Mesenchymal stem cell (in vitro differentiated cells and primary cell): ENCODE results near the gene RCBTB1.

ENCODE experiments used
- DNase-seq: peaks from one replicate; pipeline ENCODE4 v3.0.0-alpha.2; 2013
- H2AFZ ChIP-seq: one replicate; pipeline ENCODE4 v1.6.1; 2013; ENCODE audit warnings: low read depth, mild to moderate bottlenecking, control low read depth, inconsistent platforms, low read length, moderate library complexity
- H2AK5ac ChIP-seq: 2 replicates; pipeline ENCODE4 v1.6.1; 2013; ENCODE audit warnings: low read length, moderate library complexity, mild to moderate bottlenecking, inconsistent platforms; ENCODE audit not compliant: severe bottlenecking
- H2BK120ac ChIP-seq: one replicate; pipeline ENCODE4 v1.6.1; 2013; ENCODE audit warnings: low read depth, mild to moderate bottlenecking, inconsistent platforms, low read length, moderate library complexity
- H2BK12ac ChIP-seq, 2 experiments: one replicate each; pipeline ENCODE4 v1.6.1; 2013; ENCODE audit warnings: inconsistent platforms in 2 of 2, low read length in 2 of 2, mild to moderate bottlenecking in 2 of 2, moderate library complexity in 2 of 2, control low read depth in 1 of 2
- H2BK15ac ChIP-seq: one replicate; pipeline ENCODE4 v1.6.1; 2013; ENCODE audit warnings: mild to moderate bottlenecking, low read depth, inconsistent platforms; ENCODE audit not compliant: poor library complexity, severe bottlenecking
- H2BK5ac ChIP-seq: 2 replicates; pipeline ENCODE4 v1.6.1; 2013; ENCODE audit warnings: low read depth, mild to moderate bottlenecking, low read length, control low read depth, inconsistent platforms; ENCODE audit not compliant: poor library complexity, severe bottlenecking
- H3K14ac ChIP-seq, 2 experiments: one replicate each; pipeline ENCODE4 v1.6.1; 2013; ENCODE audit warnings: inconsistent platforms in 2 of 2, low read length in 2 of 2, control low read depth in 1 of 2, mild to moderate bottlenecking in 1 of 2, moderate library complexity in 1 of 2
- H3K18ac ChIP-seq, 2 experiments: one replicate each; pipeline ENCODE4 v1.6.1; 2013; ENCODE audit warnings: inconsistent platforms in 2 of 2, low read length in 2 of 2, control low read depth in 1 of 2, low read depth in 1 of 2, mild to moderate bottlenecking in 1 of 2
- H3K23ac ChIP-seq, 2 experiments: one replicate each; pipeline ENCODE4 v1.6.1; 2013; ENCODE audit warnings: inconsistent platforms in 2 of 2, low read length in 2 of 2, mild to moderate bottlenecking in 2 of 2, moderate library complexity in 2 of 2, control low read depth in 1 of 2
- H3K27ac ChIP-seq: 2 replicates; pipeline ENCODE4 v1.5.1; 2013; ENCODE audit warnings: mild to moderate bottlenecking, moderate library complexity, low read length, control low read depth, inconsistent platforms; ENCODE audit not compliant: poor library complexity, severe bottlenecking
- H3K27me3 ChIP-seq, 2 experiments: 2 replicates each; pipeline versions ENCODE4 v1.6.1 to v1.7.0; 2013; ENCODE audit warnings: low read length in 2 of 2, mild to moderate bottlenecking in 2 of 2, moderate library complexity in 2 of 2, control low read depth in 1 of 2, inconsistent platforms in 1 of 2; ENCODE audit not compliant: control insufficient read depth in 1 of 2, insufficient read depth in 1 of 2
- H3K36me3 ChIP-seq, 2 experiments: 2 replicates each; pipeline versions ENCODE4 v1.6.1 to v1.7.0; 2013; ENCODE audit warnings: low read length in 2 of 2, control low read depth in 1 of 2, inconsistent platforms in 1 of 2, low read depth in 1 of 2, mild to moderate bottlenecking in 1 of 2; ENCODE audit not compliant: insufficient read depth in 2 of 2, control insufficient read depth in 1 of 2
- H3K4ac ChIP-seq, 2 experiments: one replicate each; pipeline ENCODE4 v1.6.1; 2013; ENCODE audit warnings: inconsistent platforms in 2 of 2, low read length in 2 of 2, mild to moderate bottlenecking in 2 of 2, moderate library complexity in 2 of 2, control low read depth in 1 of 2, low read depth in 1 of 2
- H3K4me1 ChIP-seq: 2 replicates; pipeline ENCODE4 v1.6.1; 2013; ENCODE audit warnings: low read depth, low read length, control low read depth; ENCODE audit not compliant: control insufficient read depth, insufficient read depth
- H3K4me2 ChIP-seq: 2 replicates; pipeline ENCODE4 v1.6.1; 2013; ENCODE audit warnings: low read length, mild to moderate bottlenecking, inconsistent platforms; ENCODE audit not compliant: poor library complexity, severe bottlenecking
- H3K4me3 ChIP-seq, 2 experiments: 2 replicates each; pipeline versions ENCODE4 v1.5.1 to v1.7.0; 2013; ENCODE audit warnings: low read length in 2 of 2, mild to moderate bottlenecking in 2 of 2, control low read depth in 1 of 2, low read depth in 1 of 2; ENCODE audit not compliant: insufficient read depth in 1 of 2
- H3K79me1 ChIP-seq: replicated peaks from 2 replicates; pipeline ENCODE4 v1.6.1; 2013; ENCODE audit warnings: mild to moderate bottlenecking, control low read depth, low read length, inconsistent platforms; ENCODE audit not compliant: poor library complexity, severe bottlenecking
- H3K9ac ChIP-seq: 2 replicates; pipeline ENCODE4 v1.7.0; 2013; ENCODE audit warnings: mild to moderate bottlenecking, low read length, moderate library complexity
- H3K9me3 ChIP-seq: 2 replicates; pipeline ENCODE4 v1.7.0; 2013; ENCODE audit warnings: mild to moderate bottlenecking, low read length; ENCODE audit not compliant: control insufficient read depth
- H4K8ac ChIP-seq: one replicate; pipeline ENCODE4 v1.6.1; 2013; ENCODE audit warnings: inconsistent platforms, mild to moderate bottlenecking, low read length, moderate library complexity
- H4K91ac ChIP-seq: one replicate; pipeline ENCODE4 v1.6.1; 2013; ENCODE audit warnings: mild to moderate bottlenecking, low read length, inconsistent platforms
- WGBS: methylation state at CpG from one replicate; pipeline ENCODE4 v1.1.7; 2013; ENCODE audit warnings: mixed read lengths; 5-methylcytosine and 5-hydroxymethylcytosine counted together

Gene RCBTB1

GRCh38 chr13:49503951-49504350, 81.4 kb downstream of the RCBTB1 start:
- no peaks in the 10 kb centered on the region for H3K27me3 ChIP-seq
- peaks cover 6 to 10% of the 10 kb centered on the region in 2 experiments for H3K36me3 ChIP-seq
- no peak overlapping the region for H3K4me3 ChIP-seq
- WGBS: 98% methylated on average over 3 of the region's 3 CpGs
- no peak overlapping the region for H2BK12ac ChIP-seq
- peaks cover 13% of the 10 kb centered on the region for H3K79me1 ChIP-seq
- H3K4me2 ChIP-seq: no peak overlapping the region
- no peak overlapping the region for H2BK15ac ChIP-seq
- no peak overlapping the region for H3K4ac ChIP-seq
- no peak overlapping the region for H2BK120ac ChIP-seq
- H3K14ac ChIP-seq: no peak overlapping the region
- H4K91ac ChIP-seq: no peak overlapping the region
- no peak overlapping the region for H3K23ac ChIP-seq
- H3K9me3 ChIP-seq: no peaks in the 10 kb centered on the region
- H3K27ac ChIP-seq: no peak overlapping the region
- peak overlapping the region in 1 of 2 experiments; percentile 24 for H3K18ac ChIP-seq
- no peak for DNase-seq
- no peak overlapping the region for H3K9ac ChIP-seq
- H3K4me1 ChIP-seq: no peaks in the 10 kb centered on the region
- H2AK5ac ChIP-seq: no peak overlapping the region
- no peak overlapping the region for H2BK5ac ChIP-seq
- no peak overlapping the region for H4K8ac ChIP-seq
- H2AFZ ChIP-seq: no peak overlapping the region

DNA sequence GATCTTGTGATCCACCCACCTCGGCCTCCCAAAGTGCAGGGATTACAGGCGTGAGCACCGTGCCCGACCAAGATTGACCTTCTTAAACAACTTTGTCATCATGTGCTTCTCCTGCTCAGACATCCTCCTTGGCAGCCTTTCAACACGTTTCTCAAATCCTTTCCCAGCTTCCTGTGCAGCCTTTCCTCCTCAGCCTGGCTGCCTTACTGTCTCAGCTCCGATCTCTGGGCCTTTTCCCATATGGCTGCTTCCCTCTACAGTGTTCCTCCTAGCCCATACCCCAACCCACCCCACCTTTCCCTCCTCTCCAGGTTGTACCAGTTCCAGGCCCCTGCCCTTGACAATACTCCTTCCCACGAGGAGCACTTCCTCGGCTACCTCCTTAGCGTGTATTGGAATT, 82.4 kb downstream of the RCBTB1 start:
- Histone ChIP-seq H3K79me1 (peaks cover 13% of the 10 kb centered on the region), H4K8ac (peak overlapping the region; percentile 31), H3K27me3 (no peaks in the 10 kb centered on the region), H3K14ac (peak overlapping the region in 1 of 2 experiments; percentile 60), H2BK12ac (peak overlapping the region in 1 of 2 experiments; percentile 6), H2AK5ac (no peak overlapping the region), H3K27ac (no peak overlapping the region), H3K4me3 (no peak overlapping the region), H3K9me3 (no peaks in the 10 kb centered on the region), H3K23ac (no peak overlapping the region), H2AFZ (no peak overlapping the region), H3K4me2 (no peak overlapping the region), H3K18ac (peak overlapping the region in 1 of 2 experiments; percentile 70), H3K4ac (no peak overlapping the region), H2BK5ac (no peak overlapping the region), H3K4me1 (no peaks in the 10 kb centered on the region), H4K91ac (no peak overlapping the region), H2BK15ac (no peak overlapping the region), H2BK120ac (no peak overlapping the region), H3K9ac (no peak overlapping the region), H3K36me3 (peaks cover 6 to 16% of the 10 kb centered on the region in 2 experiments)
- DNase-seq: peak; percentile 21
- WGBS: 88% methylated on average over 9 of the region's 9 CpGs

GRCh38 chr13:49499889-49500660, 85.3 kb downstream of the RCBTB1 start:
- Histone ChIP-seq H3K27me3 (no peaks in the 10 kb centered on the region), H2BK12ac (peak overlapping the region; percentile 54 to 86), H2BK5ac (no peak overlapping the region), H3K4me2 (no peak overlapping the region), H4K8ac (peak overlapping the region; percentile 56), H2AK5ac (peak overlapping the region; percentile 70), H3K14ac (no peak overlapping the region), H3K18ac (peak overlapping the region; percentile 70 to 73), H3K36me3 (peaks cover 6% of the 10 kb centered on the region in 2 experiments), H2AFZ (no peak overlapping the region), H3K4me3 (peak overlapping the region in 1 of 2 experiments; percentile 39), H4K91ac (no peak overlapping the region), H3K9me3 (no peaks in the 10 kb centered on the region), H2BK120ac (no peak overlapping the region), H3K79me1 (peaks cover 12% of the 10 kb centered on the region), H3K27ac (peak overlapping the region; percentile 62), H3K4ac (peak overlapping the region in 1 of 2 experiments; percentile 73), H3K4me1 (peaks cover 5% of the 10 kb centered on the region), H3K23ac (no peak overlapping the region), H3K9ac (peak overlapping the region; percentile 62), H2BK15ac (peak overlapping the region; percentile 76)
- DNase-seq: peak; percentile 93
- WGBS: 39% methylated on average over 6 of the region's 6 CpGs

DNA sequence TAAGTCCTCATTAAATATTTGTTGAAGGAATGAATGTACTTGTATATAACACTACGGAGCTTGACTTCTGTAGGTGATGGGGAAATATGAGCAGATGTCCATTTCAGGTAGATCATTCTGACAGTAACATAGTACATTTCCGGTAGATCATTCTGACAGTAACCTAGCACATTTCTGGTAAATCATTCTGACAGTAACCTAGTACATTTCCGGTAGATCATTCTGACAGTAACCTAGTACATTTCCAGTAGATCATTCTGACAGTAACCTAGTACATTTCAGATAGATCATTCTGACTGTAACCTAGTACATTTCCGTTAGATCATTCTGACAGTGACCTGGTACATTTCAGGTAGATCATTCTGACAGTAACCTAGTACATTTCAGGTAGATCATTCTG, 87.2 kb downstream of the RCBTB1 start:
- Histone ChIP-seq H3K36me3 (peaks cover 6% of the 10 kb centered on the region in 2 experiments), H3K4me2 (no peak overlapping the region), H2BK12ac (no peak overlapping the region), H2BK5ac (no peak overlapping the region), H3K79me1 (peaks cover 8% of the 10 kb centered on the region), H3K9ac (no peak overlapping the region), H3K18ac (no peak overlapping the region), H3K9me3 (no peaks in the 10 kb centered on the region), H4K8ac (no peak overlapping the region), H2AFZ (no peak overlapping the region), H2BK15ac (no peak overlapping the region), H3K23ac (no peak overlapping the region), H3K4me1 (peaks cover 5% of the 10 kb centered on the region), H3K14ac (no peak overlapping the region), H3K27me3 (no peaks in the 10 kb centered on the region), H2BK120ac (no peak overlapping the region), H3K4ac (no peak overlapping the region), H3K4me3 (no peak overlapping the region), H3K27ac (no peak overlapping the region), H4K91ac (no peak overlapping the region), H2AK5ac (no peak overlapping the region)
- 98% methylated on average over 4 of the region's 4 CpGs for WGBS
- no peak for DNase-seq
